Measurements from ENCODE around the gene FERMT1.

Gene FERMT1

DNA sequence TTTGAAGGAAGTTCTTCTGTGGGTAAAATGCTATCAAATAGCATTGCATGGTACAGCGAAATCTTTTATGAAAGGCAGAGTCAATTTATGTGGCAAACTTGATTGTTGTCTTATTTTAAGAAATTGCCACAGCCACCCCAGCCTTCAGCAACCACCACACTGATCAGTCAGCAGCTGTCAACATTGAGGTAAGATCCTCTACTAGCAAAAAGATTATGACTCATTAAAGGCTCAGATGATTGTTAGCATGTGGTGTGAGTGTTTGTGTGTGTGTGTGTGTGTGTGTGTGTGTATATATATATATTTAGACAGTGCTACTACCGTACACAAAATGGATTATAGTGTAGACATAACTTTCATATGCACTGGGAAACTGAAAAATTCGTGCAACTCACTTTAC is 96.8 kb downstream of the FERMT1 start:
- no peak overlapping the region for H3K27ac Mint-ChIP-seq
- H3K9me3 Mint-ChIP-seq, result peaks cover 4% of the 10 kb centered on the region
- peaks cover 42% of the 10 kb centered on the region for H3K4me1 Mint-ChIP-seq (ENCODE audit: low read depth)
- H3K4me3 Mint-ChIP-seq, result no peak overlapping the region
- DNase-seq, result no peak
- peaks cover 76% of the 10 kb centered on the region for H3K36me3 Mint-ChIP-seq (ENCODE audit: low read depth)
- no peaks in the 10 kb centered on the region for H3K27me3 Mint-ChIP-seq

Data from activated T-cell treated with anti-CD3 and anti-CD28 coated beads, Interleukin-2, amount 50 U/mL, for 24 hours (primary cell).